ENCODE data around the gene WDFY4.

Gene WDFY4

GRCh38 chr10:48724127-48724526, 39.5 kb downstream of the WDFY4 start:
- no peaks in the 10 kb centered on the region for H3K9me3 ChIP-seq (ENCODE audit: severe bottlenecking)
- no peak overlapping the region for H3K27ac ChIP-seq (ENCODE audit: poor library complexity, severe bottlenecking)
- no peaks in the 10 kb centered on the region for H3K27me3 ChIP-seq (ENCODE audit: insufficient read depth, poor library complexity, severe bottlenecking)
- no peak overlapping the region for H3K4me3 ChIP-seq (ENCODE audit: severe bottlenecking)
- no peaks in the 10 kb centered on the region for H3K4me1 ChIP-seq (ENCODE audit: insufficient read depth, poor library complexity, severe bottlenecking)
- DNase-seq (ENCODE audit: low spot score) (no peak), ATAC-seq (ENCODE audit: low read depth) (no peak)
- TF ChIP-seq CTCF (IDR thresholded peaks at IDR 0.05; ENCODE audit: poor library complexity, severe bottlenecking), result no peak
- H3K36me3 ChIP-seq (ENCODE audit: low read depth), result no peaks in the 10 kb centered on the region

- no peak overlapping the region for H3K27ac ChIP-seq (ENCODE audit: poor library complexity, severe bottlenecking)
- ATAC-seq (ENCODE audit: low read depth) (peak; percentile 60; the same call in 1 of the 3 replicates), DNase-seq (ENCODE audit: low spot score) (no peak)
- H3K4me3 ChIP-seq (ENCODE audit: severe bottlenecking), result no peak overlapping the region
- no peaks in the 10 kb centered on the region for H3K27me3 ChIP-seq (ENCODE audit: insufficient read depth, poor library complexity, severe bottlenecking)
- H3K36me3 ChIP-seq (ENCODE audit: low read depth), result no peaks in the 10 kb centered on the region
- H3K9me3 ChIP-seq (ENCODE audit: severe bottlenecking), result no peaks in the 10 kb centered on the region
- no peaks in the 10 kb centered on the region for H3K4me1 ChIP-seq (ENCODE audit: insufficient read depth, poor library complexity, severe bottlenecking)
- no peak for TF ChIP-seq CTCF (IDR thresholded peaks at IDR 0.05; ENCODE audit: poor library complexity, severe bottlenecking)
Observed at GRCh38 chr10:48725708-48726107, 41.0 kb downstream of the WDFY4 start.

- no peak for DNase-seq (ENCODE audit: low spot score)
- Histone ChIP-seq H3K9me3 (ENCODE audit: severe bottlenecking) (no peaks in the 10 kb centered on the region), H3K4me3 (ENCODE audit: severe bottlenecking) (no peak overlapping the region), H3K4me1 (ENCODE audit: insufficient read depth, poor library complexity, severe bottlenecking) (no peaks in the 10 kb centered on the region), H3K27ac (ENCODE audit: poor library complexity, severe bottlenecking) (no peak overlapping the region), H3K27me3 (ENCODE audit: insufficient read depth, poor library complexity, severe bottlenecking) (no peaks in the 10 kb centered on the region), H3K36me3 (ENCODE audit: low read depth) (no peaks in the 10 kb centered on the region)
- ATAC-seq (ENCODE audit: low read depth), result no peak
- no peak for TF ChIP-seq CTCF (IDR thresholded peaks at IDR 0.05; ENCODE audit: poor library complexity, severe bottlenecking)
Observed at GRCh38 chr10:48727866-48728265, 43.2 kb downstream of the WDFY4 start.

- Histone ChIP-seq H3K9me3 (ENCODE audit: severe bottlenecking) (no peaks in the 10 kb centered on the region), H3K4me1 (ENCODE audit: insufficient read depth, poor library complexity, severe bottlenecking) (no peaks in the 10 kb centered on the region), H3K36me3 (ENCODE audit: low read depth) (no peaks in the 10 kb centered on the region), H3K27me3 (ENCODE audit: insufficient read depth, poor library complexity, severe bottlenecking) (no peaks in the 10 kb centered on the region), H3K27ac (ENCODE audit: poor library complexity, severe bottlenecking) (no peak overlapping the region), H3K4me3 (ENCODE audit: severe bottlenecking) (no peak overlapping the region)
- DNase-seq (ENCODE audit: low spot score) (no peak), ATAC-seq (ENCODE audit: low read depth) (no peak)
- TF ChIP-seq CTCF (IDR thresholded peaks at IDR 0.05; ENCODE audit: poor library complexity, severe bottlenecking), result no peak
Observed at GRCh38 chr10:48729222-48729621, 44.5 kb downstream of the WDFY4 start.

GRCh38 chr10:48729941-48730457, 45.3 kb downstream of the WDFY4 start:
- no peaks in the 10 kb centered on the region for H3K36me3 ChIP-seq (ENCODE audit: low read depth)
- H3K9me3 ChIP-seq (ENCODE audit: severe bottlenecking), result no peaks in the 10 kb centered on the region
- no peak for TF ChIP-seq CTCF (IDR thresholded peaks at IDR 0.05; ENCODE audit: poor library complexity, severe bottlenecking)
- no peak overlapping the region for H3K4me3 ChIP-seq (ENCODE audit: severe bottlenecking)
- no peaks in the 10 kb centered on the region for H3K4me1 ChIP-seq (ENCODE audit: insufficient read depth, poor library complexity, severe bottlenecking)
- ATAC-seq (ENCODE audit: low read depth) (no peak), DNase-seq (ENCODE audit: low spot score) (no peak)
- no peak overlapping the region for H3K27ac ChIP-seq (ENCODE audit: poor library complexity, severe bottlenecking)
- H3K27me3 ChIP-seq (ENCODE audit: insufficient read depth, poor library complexity, severe bottlenecking), result no peaks in the 10 kb centered on the region
